HS-27A (cell line): ENCODE results near the gene OSBPL9.
A peak's percentile ranks its signal among the peaks of the same experiment; 100 is the strongest.
"Not testable (repeated sequence)": the region's sequence is repeated elsewhere in the genome, so short reads cannot be mapped to it uniquely, and the experiment has no call there.

Experiments
- DNase-seq: peaks from one replicate; pipeline ENCODE4 v3.0.0-alpha.2; 2012; ENCODE audit warnings: low read depth, missing footprints

OSBPL9 gene

GRCh38 chr1:51667561-51667960 lies 50.7 kb downstream of the OSBPL9 start:
- no peak for DNase-seq

- DNase-seq, result no peak
These were observed 52.4 kb downstream of the OSBPL9 start for GRCh38 chr1:51669272-51669671.

- no peak for DNase-seq
These were observed 52.9 kb downstream of the OSBPL9 start for GRCh38 chr1:51669816-51670215.

- peak; percentile 54 for DNase-seq
These were observed 54.8 kb downstream of the OSBPL9 start for GRCh38 chr1:51671527-51672325.

- no peak for DNase-seq
These were observed 56.4 kb downstream of the OSBPL9 start for GRCh38 chr1:51673279-51673678.

- no peak for DNase-seq
These were observed 58.4 kb downstream of the OSBPL9 start for GRCh38 chr1:51675177-51675780.

- no peak for DNase-seq
These were observed 62.5 kb downstream of the OSBPL9 start for GRCh38 chr1:51679435-51679834.

- no peak for DNase-seq
These were observed 67.9 kb downstream of the OSBPL9 start for GRCh38 chr1:51684776-51685175.

- no peak for DNase-seq
These were observed 69.6 kb downstream of the OSBPL9 start for GRCh38 chr1:51686450-51686849.

- DNase-seq, result no peak
These were observed 72.2 kb downstream of the OSBPL9 start for GRCh38 chr1:51689075-51689440.

- no peak for DNase-seq
These were observed 72.8 kb downstream of the OSBPL9 start for GRCh38 chr1:51689643-51690042.

GRCh38 chr1:51690285-51690961 lies 73.5 kb downstream of the OSBPL9 start:
- DNase-seq, result no peak

- DNase-seq, result no peak
These were observed 75.0 kb downstream of the OSBPL9 start for GRCh38 chr1:51691920-51692319.

- DNase-seq, result no peak
These were observed 76.7 kb downstream of the OSBPL9 start for GRCh38 chr1:51693419-51694155.

GRCh38 chr1:51697166-51697565 lies 80.3 kb downstream of the OSBPL9 start:
- DNase-seq, result no peak

- DNase-seq, result no peak
These were observed 82.5 kb downstream of the OSBPL9 start for GRCh38 chr1:51699391-51699790.

GRCh38 chr1:51701782-51702181 lies 84.9 kb downstream of the OSBPL9 start:
- DNase-seq, result not testable (repeated sequence)

GRCh38 chr1:51702220-51702619 lies 85.3 kb downstream of the OSBPL9 start:
- DNase-seq, result not testable (repeated sequence)

GRCh38 chr1:51705035-51705434 lies 88.1 kb downstream of the OSBPL9 start:
- DNase-seq, result no peak

GRCh38 chr1:51708911-51709760 lies 92.2 kb downstream of the OSBPL9 start:
- DNase-seq, result no peak

GRCh38 chr1:51709951-51710350 lies 93.1 kb downstream of the OSBPL9 start:
- no peak for DNase-seq

GRCh38 chr1:51712590-51712989 lies 95.7 kb downstream of the OSBPL9 start:
- DNase-seq, result no peak
